Measurements from ENCODE around the gene FBLN1.
"Not testable (repeated sequence)": the region's sequence is repeated elsewhere in the genome, so short reads cannot be mapped to it uniquely, and the experiment has no call there.

FBLN1 gene

GRCh38 chr22:45586651-45587405 lies 84.1 kb downstream of the FBLN1 start:
- no peak overlapping the region for H3K9ac ChIP-seq (ENCODE audit: low read depth in 1 of 2, low read length in 2 of 2)
- no peaks in the 10 kb centered on the region for H3K27me3 ChIP-seq (ENCODE audit: control insufficient read depth in 2 of 2, insufficient read depth in 2 of 2, low read length in 2 of 2)
- no peak overlapping the region for H3K4me3 ChIP-seq (ENCODE audit: low read length in 2 of 2)
- H3K9me3 ChIP-seq (ENCODE audit: control insufficient read depth in 2 of 2, low read length in 2 of 2): no peaks in the 10 kb centered on the region
- no peak overlapping the region for H3K27ac ChIP-seq (ENCODE audit: low read depth in 2 of 2, low read length in 2 of 2)
- no peaks in the 10 kb centered on the region for H3K4me1 ChIP-seq (ENCODE audit: control insufficient read depth in 2 of 2, insufficient read depth in 2 of 2, low read length in 2 of 2)
- no peaks in the 10 kb centered on the region for H3K36me3 ChIP-seq (ENCODE audit: control insufficient read depth in 2 of 2, insufficient read depth in 2 of 2, low read length in 2 of 2)

GRCh38 chr22:45587638-45588505 lies 85.2 kb downstream of the FBLN1 start:
- Histone ChIP-seq H3K27me3 (ENCODE audit: control insufficient read depth in 2 of 2, insufficient read depth in 2 of 2, low read length in 2 of 2) (no peaks in the 10 kb centered on the region), H3K4me1 (ENCODE audit: control insufficient read depth in 2 of 2, insufficient read depth in 2 of 2, low read length in 2 of 2) (no peaks in the 10 kb centered on the region), H3K36me3 (ENCODE audit: control insufficient read depth in 2 of 2, insufficient read depth in 2 of 2, low read length in 2 of 2) (no peaks in the 10 kb centered on the region), H3K9me3 (ENCODE audit: control insufficient read depth in 2 of 2, low read length in 2 of 2) (no peaks in the 10 kb centered on the region), H3K9ac (ENCODE audit: low read depth in 1 of 2, low read length in 2 of 2) (no peak overlapping the region), H3K4me3 (ENCODE audit: low read length in 2 of 2) (no peak overlapping the region), H3K27ac (ENCODE audit: low read depth in 2 of 2, low read length in 2 of 2) (no peak overlapping the region)

GRCh38 chr22:45589556-45589955 lies 86.9 kb downstream of the FBLN1 start:
- H3K4me3 ChIP-seq (ENCODE audit: low read length in 2 of 2): no peak overlapping the region
- no peaks in the 10 kb centered on the region for H3K9me3 ChIP-seq (ENCODE audit: control insufficient read depth in 2 of 2, low read length in 2 of 2)
- H3K27me3 ChIP-seq (ENCODE audit: control insufficient read depth in 2 of 2, insufficient read depth in 2 of 2, low read length in 2 of 2): no peaks in the 10 kb centered on the region
- H3K9ac ChIP-seq (ENCODE audit: low read depth in 1 of 2, low read length in 2 of 2): no peak overlapping the region
- H3K4me1 ChIP-seq (ENCODE audit: control insufficient read depth in 2 of 2, insufficient read depth in 2 of 2, low read length in 2 of 2): no peaks in the 10 kb centered on the region
- H3K27ac ChIP-seq (ENCODE audit: low read depth in 2 of 2, low read length in 2 of 2): no peak overlapping the region
- H3K36me3 ChIP-seq (ENCODE audit: control insufficient read depth in 2 of 2, insufficient read depth in 2 of 2, low read length in 2 of 2): no peaks in the 10 kb centered on the region

GRCh38 chr22:45590262-45590661 lies 87.6 kb downstream of the FBLN1 start:
- no peaks in the 10 kb centered on the region for H3K4me1 ChIP-seq (ENCODE audit: control insufficient read depth in 2 of 2, insufficient read depth in 2 of 2, low read length in 2 of 2)
- no peak overlapping the region for H3K9ac ChIP-seq (ENCODE audit: low read depth in 1 of 2, low read length in 2 of 2)
- H3K9me3 ChIP-seq (ENCODE audit: control insufficient read depth in 2 of 2, low read length in 2 of 2): no peaks in the 10 kb centered on the region
- H3K27ac ChIP-seq (ENCODE audit: low read depth in 2 of 2, low read length in 2 of 2): no peak overlapping the region
- H3K36me3 ChIP-seq (ENCODE audit: control insufficient read depth in 2 of 2, insufficient read depth in 2 of 2, low read length in 2 of 2): no peaks in the 10 kb centered on the region
- H3K4me3 ChIP-seq (ENCODE audit: low read length in 2 of 2): no peak overlapping the region
- no peaks in the 10 kb centered on the region for H3K27me3 ChIP-seq (ENCODE audit: control insufficient read depth in 2 of 2, insufficient read depth in 2 of 2, low read length in 2 of 2)

- H3K4me1 ChIP-seq (ENCODE audit: control insufficient read depth in 2 of 2, insufficient read depth in 2 of 2, low read length in 2 of 2); H3K4me3 ChIP-seq (ENCODE audit: low read length in 2 of 2); H3K27ac ChIP-seq (ENCODE audit: low read depth in 2 of 2, low read length in 2 of 2); H3K36me3 ChIP-seq (ENCODE audit: control insufficient read depth in 2 of 2, insufficient read depth in 2 of 2, low read length in 2 of 2); H3K27me3 ChIP-seq (ENCODE audit: control insufficient read depth in 2 of 2, insufficient read depth in 2 of 2, low read length in 2 of 2); H3K9me3 ChIP-seq (ENCODE audit: control insufficient read depth in 2 of 2, low read length in 2 of 2); H3K9ac ChIP-seq (ENCODE audit: low read depth in 1 of 2, low read length in 2 of 2): not testable (repeated sequence)
These were observed 89.0 kb downstream of the FBLN1 start for GRCh38 chr22:45591633-45592213.

GRCh38 chr22:45594123-45594941 lies 91.6 kb downstream of the FBLN1 start:
- H3K4me1 ChIP-seq (ENCODE audit: control insufficient read depth in 2 of 2, insufficient read depth in 2 of 2, low read length in 2 of 2): peaks cover 0 to 3% of the 10 kb centered on the region in 2 donors
- no peak overlapping the region for H3K9ac ChIP-seq (ENCODE audit: low read depth in 1 of 2, low read length in 2 of 2)
- H3K27ac ChIP-seq (ENCODE audit: low read depth in 2 of 2, low read length in 2 of 2): no peak overlapping the region
- H3K27me3 ChIP-seq (ENCODE audit: control insufficient read depth in 2 of 2, insufficient read depth in 2 of 2, low read length in 2 of 2): no peaks in the 10 kb centered on the region
- no peaks in the 10 kb centered on the region for H3K36me3 ChIP-seq (ENCODE audit: control insufficient read depth in 2 of 2, insufficient read depth in 2 of 2, low read length in 2 of 2)
- peaks cover 0 to 3% of the 10 kb centered on the region in 2 donors for H3K9me3 ChIP-seq (ENCODE audit: control insufficient read depth in 2 of 2, low read length in 2 of 2)
- no peak overlapping the region for H3K4me3 ChIP-seq (ENCODE audit: low read length in 2 of 2)

GRCh38 chr22:45597460-45598192 lies 94.9 kb downstream of the FBLN1 start:
- Histone ChIP-seq H3K4me1 (ENCODE audit: control insufficient read depth in 2 of 2, insufficient read depth in 2 of 2, low read length in 2 of 2) (peaks cover 0 to 3% of the 10 kb centered on the region in 2 donors), H3K4me3 (ENCODE audit: low read length in 2 of 2) (no peak overlapping the region), H3K9me3 (ENCODE audit: control insufficient read depth in 2 of 2, low read length in 2 of 2) (peaks cover 0 to 3% of the 10 kb centered on the region in 2 donors), H3K9ac (ENCODE audit: low read depth in 1 of 2, low read length in 2 of 2) (no peak overlapping the region), H3K27ac (ENCODE audit: low read depth in 2 of 2, low read length in 2 of 2) (no peak overlapping the region), H3K36me3 (ENCODE audit: control insufficient read depth in 2 of 2, insufficient read depth in 2 of 2, low read length in 2 of 2) (no peaks in the 10 kb centered on the region), H3K27me3 (ENCODE audit: control insufficient read depth in 2 of 2, insufficient read depth in 2 of 2, low read length in 2 of 2) (no peaks in the 10 kb centered on the region)

GRCh38 chr22:45598596-45599217 lies 96.0 kb downstream of the FBLN1 start:
- Histone ChIP-seq H3K36me3 (ENCODE audit: control insufficient read depth in 2 of 2, insufficient read depth in 2 of 2, low read length in 2 of 2) (no peaks in the 10 kb centered on the region), H3K27ac (ENCODE audit: low read depth in 2 of 2, low read length in 2 of 2) (no peak overlapping the region), H3K9ac (ENCODE audit: low read depth in 1 of 2, low read length in 2 of 2) (no peak overlapping the region)

More at GRCh38 chr22:45598596-45599217, 96.0 kb downstream of the FBLN1 start:
- Histone ChIP-seq H3K4me3 (ENCODE audit: low read length in 2 of 2) (no peak overlapping the region), H3K9me3 (ENCODE audit: control insufficient read depth in 2 of 2, low read length in 2 of 2) (peaks cover 0 to 3% of the 10 kb centered on the region in 2 donors), H3K4me1 (ENCODE audit: control insufficient read depth in 2 of 2, insufficient read depth in 2 of 2, low read length in 2 of 2) (peaks cover 0 to 3% of the 10 kb centered on the region in 2 donors), H3K27me3 (ENCODE audit: control insufficient read depth in 2 of 2, insufficient read depth in 2 of 2, low read length in 2 of 2) (no peaks in the 10 kb centered on the region)

All from mucosa of rectum (tissue), 2 donors.